Measurements from ENCODE around the gene SLC30A4.
"Not testable (repeated sequence)": the region's sequence is repeated elsewhere in the genome, so short reads cannot be mapped to it uniquely, and the experiment has no call there.

Gene SLC30A4

GRCh38 chr15:45522328-45523165 is at the start of gene SLC30A4:
TSS of gene SLC30A4 (minus strand) at chr15:45522755. CDS start at chr15:45522354, 401 bp downstream.
- peak; percentile 80 for DNase-seq (ENCODE audit: insufficient read length, low spot score)
- FAIRE-seq = no peak

GRCh38 chr15:45555934-45556608 is 33.5 kb upstream of the SLC30A4 start:
- no peak for DNase-seq (ENCODE audit: insufficient read length, low spot score)
- FAIRE-seq = peak; percentile 64

- DNase-seq (ENCODE audit: insufficient read length, low spot score) (no peak), FAIRE-seq (no peak)
Observed at GRCh38 chr15:45551676-45552075, 29.1 kb upstream of the SLC30A4 start.

GRCh38 chr15:45550436-45550835 is 27.9 kb upstream of the SLC30A4 start:
- no peak for DNase-seq (ENCODE audit: insufficient read length, low spot score)
- no peak for FAIRE-seq

- no peak for FAIRE-seq
- no peak for DNase-seq (ENCODE audit: insufficient read length, low spot score)
Observed at GRCh38 chr15:45549541-45550220, 27.1 kb upstream of the SLC30A4 start.

GRCh38 chr15:45548753-45549520 is 26.4 kb upstream of the SLC30A4 start:
- no peak for DNase-seq (ENCODE audit: insufficient read length, low spot score)
- no peak for FAIRE-seq

GRCh38 chr15:45546789-45547188 is 24.2 kb upstream of the SLC30A4 start:
- FAIRE-seq (no peak), DNase-seq (ENCODE audit: insufficient read length, low spot score) (no peak)

GRCh38 chr15:45544266-45545023 is 21.9 kb upstream of the SLC30A4 start:
- FAIRE-seq = no peak
- DNase-seq (ENCODE audit: insufficient read length, low spot score) = no peak

- FAIRE-seq (no peak), DNase-seq (ENCODE audit: insufficient read length, low spot score) (no peak)
Observed at GRCh38 chr15:45543051-45543450, 20.5 kb upstream of the SLC30A4 start.

GRCh38 chr15:45540531-45540930 is 18.0 kb upstream of the SLC30A4 start:
- no peak for FAIRE-seq
- no peak for DNase-seq (ENCODE audit: insufficient read length, low spot score)

- no peak for FAIRE-seq
- no peak for DNase-seq (ENCODE audit: insufficient read length, low spot score)
Observed at GRCh38 chr15:45539680-45540079, 17.1 kb upstream of the SLC30A4 start.

- no peak for DNase-seq (ENCODE audit: insufficient read length, low spot score)
- no peak for FAIRE-seq
Observed at GRCh38 chr15:45536934-45537333, 14.4 kb upstream of the SLC30A4 start.

GRCh38 chr15:45535486-45536042 is 13.0 kb upstream of the SLC30A4 start:
- FAIRE-seq (no peak), DNase-seq (ENCODE audit: insufficient read length, low spot score) (no peak)

GRCh38 chr15:45534821-45535220 is 12.3 kb upstream of the SLC30A4 start:
- no peak for DNase-seq (ENCODE audit: insufficient read length, low spot score)
- no peak for FAIRE-seq

GRCh38 chr15:45532892-45533291 is 10.3 kb upstream of the SLC30A4 start:
- not testable (repeated sequence) for DNase-seq (ENCODE audit: insufficient read length, low spot score)

GRCh38 chr15:45529613-45530012 is 7.1 kb upstream of the SLC30A4 start:
- DNase-seq (ENCODE audit: insufficient read length, low spot score) = no peak
- no peak for FAIRE-seq

More at GRCh38 chr15:45532892-45533291, 10.3 kb upstream of the SLC30A4 start:
- not testable (repeated sequence) for FAIRE-seq

- DNase-seq (ENCODE audit: insufficient read length, low spot score) = no peak
- no peak for FAIRE-seq
Observed at GRCh38 chr15:45527086-45527485, 4.5 kb upstream of the SLC30A4 start.

- no peak for FAIRE-seq
- DNase-seq (ENCODE audit: insufficient read length, low spot score) = no peak
Observed at GRCh38 chr15:45523166-45523460, 558 bp upstream of the SLC30A4 start.

- FAIRE-seq (peak; percentile 64), DNase-seq (ENCODE audit: insufficient read length, low spot score) (peak; percentile 10)
Observed at GRCh38 chr15:45521596-45522327, 793 bp downstream of the SLC30A4 start.

All from GM19239 (cell line).